SKM-1 treated with dmso at 0.1 percent for 144 hours (cell line): ENCODE data around the gene ACSM2B.
"Not testable (repeated sequence)": the region's sequence is repeated elsewhere in the genome, so short reads cannot be mapped to it uniquely, and the experiment has no call there.

Experiments used
- DNase-seq: peaks from one replicate; lab custom pipeline; 2025; ENCODE audit not compliant: unreplicated experiment; lab: John Stamatoyannopoulos, UW

ACSM2B gene

DNA sequence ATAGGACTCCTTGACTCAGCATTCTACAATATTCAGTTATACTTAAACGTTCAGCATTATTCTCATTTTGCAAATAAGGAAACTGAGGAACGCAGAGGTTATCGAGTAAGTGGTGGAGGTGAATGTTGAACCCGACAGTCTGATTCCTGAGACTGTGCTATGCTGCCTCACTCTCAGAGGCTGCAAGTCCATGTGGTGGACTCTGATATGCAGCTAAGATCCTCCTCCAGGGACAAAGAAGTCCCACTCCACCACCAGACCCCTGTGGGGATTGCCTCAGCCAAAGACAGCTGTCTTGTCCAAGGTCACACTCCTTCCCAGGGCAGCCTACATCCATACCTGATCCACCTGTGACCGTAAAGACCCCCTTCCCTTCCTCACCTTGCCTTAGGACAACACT is 37.5 kb downstream of the ACSM2B start:
- DNase-seq = no peak

DNA sequence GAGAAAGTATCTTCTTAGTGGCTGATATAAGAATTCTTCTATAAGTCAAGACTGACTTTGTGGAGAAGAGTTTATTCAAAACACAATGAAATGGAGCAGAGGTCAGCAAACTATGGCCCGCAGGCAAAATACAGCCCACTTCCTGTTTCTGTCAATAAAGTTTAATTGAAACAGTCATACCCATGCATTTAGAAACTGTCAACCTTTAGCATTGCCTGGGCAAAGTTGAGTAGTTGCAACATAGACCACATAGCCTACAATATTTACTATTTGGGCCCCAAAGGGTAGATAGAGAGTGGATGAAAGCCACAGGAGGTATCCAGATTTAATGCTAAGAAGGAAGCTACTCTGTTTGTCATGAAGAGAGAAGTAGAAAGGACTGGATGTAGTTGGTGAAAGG is 38.0 kb downstream of the ACSM2B start:
- no peak for DNase-seq

DNA sequence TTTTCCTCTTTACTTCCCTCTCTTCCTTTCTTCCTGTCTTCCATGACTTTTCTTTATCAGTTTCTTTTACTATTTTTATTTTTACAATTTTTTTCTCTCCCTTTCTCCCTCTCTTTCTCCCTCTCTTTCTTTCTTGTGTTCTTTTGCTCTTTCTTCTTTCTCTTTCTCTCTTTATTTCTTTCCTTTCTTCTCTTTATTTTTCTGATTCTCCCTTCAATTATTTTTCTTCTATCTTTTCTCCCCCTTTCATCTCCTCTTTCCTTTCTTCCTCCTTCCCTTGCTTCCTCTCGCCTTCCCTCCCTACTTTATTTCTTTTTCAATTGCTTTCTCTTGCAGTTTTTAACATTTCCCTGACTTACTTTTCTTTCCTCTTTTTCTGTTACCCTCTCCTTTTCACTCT is 39.5 kb downstream of the ACSM2B start:
- DNase-seq = not testable (repeated sequence)

DNA sequence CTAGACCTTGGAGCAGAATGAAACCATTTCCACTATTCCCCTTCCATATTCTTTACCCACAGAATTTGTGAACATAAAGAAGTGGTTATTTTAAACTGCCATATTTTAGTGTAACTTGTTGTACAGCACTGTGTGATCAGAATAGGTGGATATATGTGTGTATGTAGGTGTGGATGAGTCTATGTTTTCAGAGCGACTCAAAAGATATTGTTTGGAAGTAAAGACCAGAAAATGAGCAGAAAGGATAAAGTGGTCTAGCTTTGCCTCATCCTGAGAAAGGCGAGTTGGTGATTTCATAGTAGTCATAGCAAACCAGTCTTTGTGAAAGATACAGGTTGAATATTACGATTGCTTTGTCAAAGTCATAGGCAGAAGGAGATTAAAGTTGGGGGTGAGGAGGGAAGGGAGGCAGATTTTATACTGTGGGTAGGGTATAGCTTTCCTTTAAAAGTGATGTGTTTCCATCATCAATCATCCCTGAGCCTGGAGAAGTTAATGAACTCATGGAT is 43.8 kb downstream of the ACSM2B start:
- not testable (repeated sequence) for DNase-seq

- DNase-seq = not testable (repeated sequence)
These were observed 44.4 kb downstream of the ACSM2B start for GRCh38 chr16:20531795-20532194.

GRCh38 chr16:20520103-20520502 is 56.1 kb downstream of the ACSM2B start:
- no peak for DNase-seq

DNA sequence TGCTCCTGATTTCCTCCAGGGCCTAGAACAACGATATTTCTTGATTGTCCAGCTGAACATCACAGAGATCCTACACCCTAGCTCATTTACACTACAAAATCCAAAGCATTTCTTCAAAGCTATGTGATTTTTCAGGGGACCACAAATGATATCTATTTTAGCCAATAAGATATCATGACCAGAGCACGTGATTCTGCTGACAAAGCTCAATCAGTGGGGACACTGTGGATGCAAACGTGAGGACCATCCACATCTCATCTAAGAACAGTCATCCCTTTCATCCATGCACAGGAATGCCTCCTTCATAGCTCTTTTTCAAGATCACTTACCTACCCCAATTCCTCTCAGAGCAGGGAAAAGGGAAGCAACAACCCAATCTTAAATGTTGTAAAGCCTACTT is 56.9 kb downstream of the ACSM2B start:
- no peak for DNase-seq

DNA sequence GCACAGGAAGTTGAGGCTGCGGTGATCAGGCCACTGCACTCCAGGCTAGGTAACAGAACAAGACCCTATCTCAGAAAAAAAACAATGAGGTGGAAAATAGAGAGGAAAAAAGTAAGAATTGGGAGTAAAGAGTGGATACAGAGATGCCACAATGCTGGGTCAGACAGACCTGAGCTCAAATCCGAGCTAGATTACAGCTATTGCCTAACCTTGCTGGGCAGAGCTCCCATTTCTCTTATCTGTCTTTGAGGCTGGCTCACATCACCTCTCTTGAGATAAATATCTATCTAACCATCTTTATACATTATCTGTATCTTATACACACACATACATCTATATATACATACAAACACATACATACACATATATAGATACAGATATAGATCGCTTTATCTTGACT is 59.0 kb downstream of the ACSM2B start:
- DNase-seq = no peak

DNA sequence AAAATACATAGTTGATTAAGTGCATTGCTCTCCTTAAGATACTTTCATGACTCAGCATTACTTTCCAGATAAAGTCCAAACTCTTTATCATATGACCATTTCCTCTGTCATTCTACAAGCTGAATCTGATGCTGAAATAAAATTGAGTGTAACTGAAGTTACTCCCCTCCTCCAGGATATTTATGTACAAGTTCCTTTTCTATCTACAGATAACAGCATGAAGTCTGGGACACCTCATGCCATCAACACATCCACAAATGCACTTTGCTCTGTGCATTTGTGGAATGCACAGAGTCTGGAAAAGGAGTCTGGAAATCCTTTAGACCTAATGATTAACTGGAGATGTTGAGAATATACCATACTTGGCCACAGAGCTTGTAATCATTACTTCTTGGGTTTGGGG is 60.5 kb downstream of the ACSM2B start:
- no peak for DNase-seq

GRCh38 chr16:20510323-20510722 is 65.8 kb downstream of the ACSM2B start:
- DNase-seq = no peak

DNA sequence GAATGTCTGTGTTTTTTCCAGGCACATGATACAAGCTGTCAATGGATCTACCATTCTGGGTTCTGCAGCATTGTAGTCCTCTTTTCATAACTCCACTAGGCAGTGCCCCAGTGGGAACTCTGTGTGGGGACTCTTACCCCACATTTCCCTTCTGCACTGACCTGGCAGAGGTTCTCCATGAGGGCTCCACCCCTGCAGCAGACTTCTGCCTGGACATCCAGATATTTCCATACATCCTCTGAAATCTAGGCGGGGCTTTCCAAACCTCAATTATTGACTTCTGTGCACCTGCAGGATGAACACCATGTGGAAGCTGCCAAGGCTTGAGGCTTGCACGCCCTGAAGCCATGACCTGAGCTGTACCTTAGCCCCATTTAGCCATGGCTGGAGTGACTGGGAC is 68.9 kb downstream of the ACSM2B start:
- DNase-seq = no peak

- no peak for DNase-seq
These were observed 71.7 kb downstream of the ACSM2B start for GRCh38 chr16:20504418-20504817.

GRCh38 chr16:20491448-20491847 is 84.7 kb downstream of the ACSM2B start:
- DNase-seq = not testable (repeated sequence)

- DNase-seq = not testable (repeated sequence)
These were observed 85.2 kb downstream of the ACSM2B start for GRCh38 chr16:20490994-20491393.
